LNCaP clone FGC (cell line): Measurements from ENCODE around the gene MINK1.

Experiments used
- DNase-seq: peaks from one replicate; pipeline ENCODE4 v3.0.0-alpha.2; 2011; ENCODE audit warnings: low read depth
- H3K4me3 ChIP-seq: 2 replicates; pipeline ENCODE4 v1.5.1; 2011; ENCODE audit warnings: mild to moderate bottlenecking, low read depth, low read length, control low read depth
- TF ChIP-seq, protein P1 (sequence below): IDR thresholded peaks from 2 replicates; pipeline ENCODE4 v1.5.1; 2012; ENCODE audit warnings: mild to moderate bottlenecking; ENCODE audit not compliant: control insufficient read depth, insufficient read depth; ENCODE audit errors: extremely low read depth

MINK1 gene

DNA sequence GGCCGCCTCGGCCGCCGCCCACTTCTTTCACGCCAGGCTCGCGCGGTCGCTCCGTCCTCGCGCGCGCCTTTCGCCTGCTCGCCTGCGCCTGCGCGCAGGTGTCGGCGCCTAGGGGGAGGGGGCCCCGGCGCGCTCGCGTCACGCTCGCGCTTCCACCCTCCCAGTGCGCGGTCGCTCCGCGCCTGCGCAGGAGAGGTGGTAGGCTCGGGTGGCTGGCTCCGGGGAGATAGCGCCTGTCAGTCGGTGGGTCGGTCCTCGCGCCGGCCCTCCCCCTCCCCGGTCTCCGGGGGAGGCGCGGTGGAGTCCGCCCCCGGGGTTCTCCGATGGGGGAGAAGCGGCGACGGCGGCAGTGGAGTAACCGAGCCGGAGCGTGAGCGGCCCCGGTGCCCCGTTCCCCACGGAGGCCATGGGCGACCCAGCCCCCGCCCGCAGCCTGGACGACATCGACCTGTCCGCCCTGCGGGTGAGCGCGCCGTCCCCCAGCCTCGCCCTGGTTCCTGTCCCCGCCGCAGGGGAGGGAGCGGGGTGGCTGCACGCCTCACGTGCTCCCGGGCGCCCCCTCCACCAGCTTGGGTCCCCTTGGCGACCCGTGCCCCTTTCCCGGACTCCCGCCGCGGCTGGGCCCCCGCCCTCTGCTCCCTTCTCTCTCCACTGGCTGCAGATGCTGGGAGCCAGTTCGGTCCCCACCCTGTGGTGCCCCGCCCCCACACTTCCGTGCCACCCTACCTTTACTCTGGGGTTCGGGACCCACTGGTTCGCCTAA lies at the start of gene MINK1:
Gene MINK1 (plus strand): TSS at position 163 of the 763 bp plus-strand sequence. CDS start 244 bp downstream, at position 407.
- DNase-seq: peak; percentile 70
- TF ChIP-seq, protein P1, sequence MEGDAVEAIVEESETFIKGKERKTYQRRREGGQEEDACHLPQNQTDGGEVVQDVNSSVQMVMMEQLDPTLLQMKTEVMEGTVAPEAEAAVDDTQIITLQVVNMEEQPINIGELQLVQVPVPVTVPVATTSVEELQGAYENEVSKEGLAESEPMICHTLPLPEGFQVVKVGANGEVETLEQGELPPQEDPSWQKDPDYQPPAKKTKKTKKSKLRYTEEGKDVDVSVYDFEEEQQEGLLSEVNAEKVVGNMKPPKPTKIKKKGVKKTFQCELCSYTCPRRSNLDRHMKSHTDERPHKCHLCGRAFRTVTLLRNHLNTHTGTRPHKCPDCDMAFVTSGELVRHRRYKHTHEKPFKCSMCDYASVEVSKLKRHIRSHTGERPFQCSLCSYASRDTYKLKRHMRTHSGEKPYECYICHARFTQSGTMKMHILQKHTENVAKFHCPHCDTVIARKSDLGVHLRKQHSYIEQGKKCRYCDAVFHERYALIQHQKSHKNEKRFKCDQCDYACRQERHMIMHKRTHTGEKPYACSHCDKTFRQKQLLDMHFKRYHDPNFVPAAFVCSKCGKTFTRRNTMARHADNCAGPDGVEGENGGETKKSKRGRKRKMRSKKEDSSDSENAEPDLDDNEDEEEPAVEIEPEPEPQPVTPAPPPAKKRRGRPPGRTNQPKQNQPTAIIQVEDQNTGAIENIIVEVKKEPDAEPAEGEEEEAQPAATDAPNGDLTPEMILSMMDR: no peak
- peak within 1 kb of the TSS; percentile 85 for H3K4me3 ChIP-seq

DNA sequence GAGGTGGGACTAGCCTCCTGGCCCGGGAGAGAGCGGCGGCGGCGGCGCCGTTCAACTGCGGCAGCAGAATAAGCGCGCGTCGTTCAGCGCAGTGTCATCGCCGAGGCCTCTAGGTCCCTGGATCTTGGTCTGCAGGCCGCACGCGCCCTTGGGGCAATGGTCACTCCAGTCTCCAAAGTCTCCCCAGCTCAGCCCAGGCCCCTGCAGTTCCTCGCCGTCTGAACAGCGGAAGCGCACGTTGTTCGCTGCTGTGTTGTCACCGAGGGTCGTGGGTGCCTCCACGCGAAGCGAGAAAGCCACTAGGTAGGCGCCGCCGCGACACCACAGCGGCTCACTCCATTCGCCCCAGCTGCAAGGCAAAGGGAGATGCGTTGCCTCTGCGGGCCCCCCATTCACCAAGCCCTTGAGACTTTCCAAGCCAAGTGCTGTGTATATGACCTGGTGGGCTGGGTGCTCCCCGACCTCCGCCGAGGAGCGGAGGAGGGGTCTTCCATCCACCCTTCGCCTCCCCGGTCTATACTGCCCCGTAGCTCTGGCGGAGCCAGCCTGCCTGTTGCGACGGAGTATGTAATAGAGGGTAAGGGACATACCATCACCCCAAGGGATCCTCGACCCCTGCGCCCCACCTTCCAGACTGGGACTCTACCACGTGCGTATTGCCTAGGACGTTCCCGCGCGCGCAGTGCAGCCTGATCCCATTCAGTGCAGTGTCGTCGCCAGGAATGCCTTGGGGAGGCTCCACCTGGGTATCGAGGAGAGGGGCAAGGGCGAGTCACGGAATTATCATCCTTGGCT lies 47.6 kb upstream of the MINK1 start:
- TF ChIP-seq, protein P1: no peak
- DNase-seq: no peak
- H3K4me3 ChIP-seq: no peak overlapping the region

DNA sequence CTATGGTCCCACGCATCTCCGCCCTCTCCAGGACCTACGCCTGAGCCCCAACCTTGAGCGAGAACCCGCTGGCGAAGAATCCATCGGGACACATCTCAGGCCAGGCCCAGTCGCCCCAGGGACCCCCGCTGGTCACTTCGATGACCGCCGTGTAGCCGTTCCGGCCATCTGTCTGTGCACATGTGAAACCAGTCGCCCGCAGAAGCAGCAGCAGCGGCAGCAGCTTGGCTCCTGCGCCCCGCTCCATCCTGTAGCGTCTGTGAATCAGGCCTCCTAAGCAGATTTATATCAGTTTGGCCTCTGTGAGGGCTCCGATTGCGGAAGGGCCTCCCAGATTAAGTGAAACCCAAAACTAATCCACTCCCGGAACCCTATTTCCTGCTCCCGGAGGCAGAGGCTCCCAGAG lies 47.0 kb upstream of the MINK1 start, which contains the start of gene VMO1:
Gene VMO1 (minus strand): TSS at position 259 of the 406 bp plus-strand sequence. CDS start 12 bp downstream, at position 247.
- TF ChIP-seq, protein P1: no peak
- no peak for DNase-seq
- H3K4me3 ChIP-seq: no peak within 1 kb of the TSS

DNA sequence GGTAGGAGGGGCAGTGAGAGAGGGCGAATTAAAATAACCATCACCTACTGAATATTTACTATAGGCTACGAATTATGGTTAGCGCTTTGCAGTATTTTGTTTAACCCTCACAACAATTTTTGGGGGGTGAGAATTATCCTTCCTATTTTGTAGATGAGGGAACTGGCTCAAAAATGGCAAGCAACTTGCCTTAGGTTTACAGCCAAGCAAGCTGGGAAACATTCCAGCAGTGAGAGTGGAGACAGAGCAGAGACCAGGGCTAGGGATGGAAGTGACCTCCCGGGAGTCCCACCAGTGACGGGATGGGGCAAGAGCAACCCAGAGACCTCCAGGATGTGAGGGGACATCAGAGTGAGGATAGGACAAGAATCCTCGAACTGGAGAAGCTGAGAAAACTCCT lies 46.6 kb upstream of the MINK1 start:
- TF ChIP-seq, protein P1: no peak
- H3K4me3 ChIP-seq: no peak overlapping the region
- no peak for DNase-seq

DNA sequence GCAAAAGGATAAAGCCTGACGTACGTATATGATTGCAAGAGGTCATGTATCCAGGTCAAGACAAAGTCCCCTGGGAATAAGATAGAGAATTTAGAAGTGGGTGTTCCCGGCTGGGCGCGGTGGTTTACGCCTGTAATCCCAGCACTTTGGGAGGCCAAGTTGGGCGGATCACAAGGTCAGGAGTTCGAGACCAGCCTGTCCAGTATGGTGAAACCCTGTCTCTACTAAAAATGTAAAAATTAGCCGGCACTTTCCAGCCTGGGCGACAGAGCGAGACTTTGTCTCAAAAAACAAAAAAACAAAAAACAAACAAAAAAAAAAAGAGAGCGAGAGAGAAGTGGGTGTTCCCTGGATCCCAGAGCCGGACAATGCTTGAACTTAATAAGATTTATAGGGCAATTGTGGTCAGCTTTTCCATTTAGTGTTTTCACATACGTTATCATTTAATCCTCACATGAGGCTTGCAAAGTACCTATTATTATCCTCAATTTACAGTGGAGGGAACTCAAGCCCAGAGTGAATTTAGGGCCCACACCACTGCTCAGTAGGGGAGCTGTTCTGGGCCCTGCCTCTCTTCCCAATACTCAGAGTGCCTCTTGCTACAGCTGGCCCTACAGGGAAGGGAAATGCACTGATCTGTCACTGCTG lies 44.9 kb upstream of the MINK1 start:
- no peak for DNase-seq
- TF ChIP-seq, protein P1: no peak
- H3K4me3 ChIP-seq: peak overlapping the region; percentile 78

DNA sequence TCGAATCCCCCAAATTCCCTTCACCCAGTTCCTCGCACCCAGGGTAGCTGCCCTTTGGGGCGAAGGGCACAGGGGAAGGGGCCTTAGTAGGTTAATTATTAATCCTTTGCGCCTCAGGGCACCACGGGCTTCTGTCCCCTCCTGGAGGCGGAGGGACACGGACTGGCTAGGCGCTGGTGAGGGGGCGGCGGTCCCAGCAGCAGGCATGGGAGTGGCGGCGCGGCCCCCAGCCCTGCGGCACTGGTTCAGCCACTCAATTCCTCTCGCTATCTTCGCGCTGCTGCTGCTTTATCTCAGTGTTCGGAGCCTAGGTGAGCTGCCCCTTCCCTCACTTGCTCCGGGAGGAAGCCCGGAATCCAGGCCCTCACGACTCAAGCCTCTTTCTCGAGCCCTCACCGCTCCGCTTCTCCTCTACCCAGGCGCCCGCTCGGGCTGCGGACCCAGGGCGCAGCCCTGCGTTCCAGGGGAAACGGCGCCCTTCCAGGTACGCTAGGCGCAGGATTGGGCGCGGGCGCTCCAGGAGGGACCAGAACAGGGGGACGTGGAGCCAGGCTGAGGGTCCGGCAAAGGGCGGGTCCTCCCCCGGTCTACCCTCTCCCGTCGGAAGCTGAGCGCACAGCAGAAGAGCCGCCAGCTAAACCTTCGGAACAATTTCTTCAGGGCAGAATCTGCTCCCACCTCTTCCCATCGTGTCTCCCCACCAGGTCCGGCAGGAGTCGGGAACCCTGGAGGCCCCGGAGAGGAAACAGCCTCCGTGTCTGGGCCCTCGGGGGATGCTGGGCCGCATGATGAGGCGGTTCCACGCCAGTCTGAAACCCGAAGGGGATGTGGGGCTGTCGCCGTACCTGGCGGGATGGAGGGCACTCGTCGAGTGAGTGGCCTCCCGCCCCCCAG lies 44.1 kb upstream of the MINK1 start, which contains the start of gene GLTPD2:
Gene GLTPD2 (plus strand): TSS at position 158 of the 894 bp plus-strand sequence. CDS start 48 bp downstream, at position 206.
- H3K4me3 ChIP-seq: peak within 1 kb of the TSS; percentile 78
- no peak for DNase-seq
- TF ChIP-seq, protein P1: no peak
